Body of pancreas (tissue), 4 donors: ENCODE measurements around the gene SLC49A4. TPM values are rescaled to one million over a fixed set of nuclear protein-coding genes. Genes with fewer than 3 reads are reported as not detected.

Experiments used
- ATAC-seq: fragments of 150-250 bp; one replicate; pipeline ENCODE4 v1.9.1; 2016
- DNase-seq, 4 donors: peaks; one replicate each; pipeline ENCODE4 v3.0.0-alpha.2; 2019
- H3K27ac ChIP-seq, 4 donors: fragments of 200-600 bp; sonication (generic); 1 replicate in 3 of 4; 2 replicates in 1 of 4; pipeline versions ENCODE4 v1.5.1 to v1.6.1; 2016 to 2019; ENCODE audit warnings: mild to moderate bottlenecking in 1 of 4, mixed read lengths in 1 of 4, moderate library complexity in 1 of 4
- H3K27me3 ChIP-seq, 2 donors: fragments of 200-600 bp; sonication (generic); one replicate each; pipeline ENCODE4 v1.6.0; 2016; ENCODE audit warnings: mild to moderate bottlenecking in 1 of 2
- H3K36me3 ChIP-seq, 2 donors: fragments of 200-600 bp; sonication (generic); replicated peaks in 1 of 2; 2 replicates each; pipeline ENCODE4 v1.5.1; 2016; ENCODE audit warnings: low read depth in 2 of 2; ENCODE audit not compliant: insufficient read depth in 1 of 2
- H3K4me1 ChIP-seq: fragments of 200-600 bp; sonication (generic); one replicate; pipeline ENCODE4 v1.6.0; 2016
- H3K4me3 ChIP-seq, 2 donors: fragments of 200-600 bp; sonication (generic); 1 replicate in 1 of 2; 2 replicates in 1 of 2; pipeline ENCODE4 v1.5.1; 2016 to 2019
- H3K9me3 ChIP-seq, 3 donors: fragments of 200-600 bp; sonication (generic); 1 replicate in 2 of 3; 2 replicates in 1 of 3; pipeline ENCODE4 v1.5.1; 2016
- CTCF ChIP-seq, 7 experiments: fragments of 450-650 bp in 4 of 7; fragments of 200-600 bp in 3 of 7; sonication (generic) in 3 of 7; IDR thresholded peaks; one replicate each; pipeline ENCODE4 v1.5.1; 2016 to 2019; ENCODE audit warnings: antibody characterized with exemption in 7 of 7
- POLR2A ChIP-seq, 3 donors: fragments of 450-650 bp; IDR thresholded peaks; one replicate each; pipeline ENCODE4 v1.6.1; 2016; ENCODE audit warnings: antibody characterized with exemption in 3 of 3, mild to moderate bottlenecking in 2 of 3
- WGBS, 2 donors: methylation state at CpG; one replicate each; pipeline ENCODE4 v1.1.5; 2017; 5-methylcytosine and 5-hydroxymethylcytosine counted together
- intact Hi-C: fragments of 100-400 bp; cut with DNase I; formaldehyde crosslinking; loops from one replicate; pipeline ENCODE4 v1.15.1; 2023
- total RNA-seq, 2 donors: library from RNA; depleted of rRNA; stranded (reverse); fragments of >200 nt; gene quantifications; one replicate each; pipeline ENCODE4 v1.1.0, GENCODE V29; 2016

Gene SLC49A4
- total RNA-seq, 2 donors from 2014 or later, result 20.8 to 23.6 TPM

GRCh38 chr3:122773944-122774509 is 20.8 kb upstream of the SLC49A4 start:
- TF ChIP-seq POLR2A (IDR thresholded peaks at IDR 0.05) (no peak), CTCF (IDR thresholded peaks at IDR 0.05) (no peak)
- ATAC-seq (no peak), DNase-seq (no peak)
- Histone ChIP-seq H3K27me3 (no peaks in the 10 kb centered on the region), H3K4me1 (no peaks in the 10 kb centered on the region), H3K36me3 (no peaks in the 10 kb centered on the region), H3K4me3 (no peak overlapping the region), H3K9me3 (no peaks in the 10 kb centered on the region), H3K27ac (peak overlapping the region in 1 of 4 donors; percentile 34)
- intact Hi-C loops, result no loop called here
- WGBS, 2 donors, result 78 to 95% methylated on average over 3 of the region's 3 CpGs

DNA sequence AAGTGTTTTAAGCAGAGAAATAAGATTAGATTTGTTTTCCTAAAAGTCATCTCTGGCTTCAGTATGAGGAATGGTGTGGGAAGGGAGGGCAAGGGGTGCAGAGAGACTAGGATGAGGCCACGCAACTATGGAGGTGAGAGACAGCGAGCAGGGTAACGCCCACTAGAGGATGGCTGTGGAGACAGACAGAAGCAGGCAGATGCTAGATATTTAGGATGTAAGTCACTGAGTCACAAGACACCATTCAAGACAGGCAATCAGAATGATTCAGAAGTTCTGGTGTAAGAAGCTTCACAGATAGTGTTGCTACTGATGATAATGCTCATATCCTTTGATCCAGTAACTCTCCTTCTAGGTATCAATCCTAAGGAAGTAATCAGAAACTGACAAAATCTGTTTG is 20.3 kb upstream of the SLC49A4 start:
- TF ChIP-seq CTCF (IDR thresholded peaks at IDR 0.05), result no peak
- TF ChIP-seq POLR2A (IDR thresholded peaks at IDR 0.05), result no peak
- intact Hi-C loops, result no loop called here
- DNase-seq, result no peak
- 93 to 96% methylated on average over 3 of the region's 3 CpGs for WGBS, 2 donors
- ATAC-seq, result no peak
- Histone ChIP-seq H3K27me3 (no peaks in the 10 kb centered on the region), H3K9me3 (no peaks in the 10 kb centered on the region), H3K27ac (peak overlapping the region in 1 of 4 donors; percentile 34), H3K4me1 (no peaks in the 10 kb centered on the region), H3K4me3 (no peak overlapping the region), H3K36me3 (no peaks in the 10 kb centered on the region)

GRCh38 chr3:122776675-122777468 is 18.0 kb upstream of the SLC49A4 start:
- no peak for DNase-seq
- Histone ChIP-seq H3K27ac (no peak overlapping the region), H3K4me1 (no peaks in the 10 kb centered on the region), H3K9me3 (no peaks in the 10 kb centered on the region), H3K4me3 (no peak overlapping the region), H3K36me3 (no peaks in the 10 kb centered on the region), H3K27me3 (no peaks in the 10 kb centered on the region)
- intact Hi-C loops, result no loop called here
- TF ChIP-seq POLR2A (IDR thresholded peaks at IDR 0.05) (no peak), CTCF (IDR thresholded peaks at IDR 0.05) (no peak)
- no peak for ATAC-seq
- WGBS, 2 donors, result 64 to 84% methylated on average over 5 of the region's 5 CpGs

DNA sequence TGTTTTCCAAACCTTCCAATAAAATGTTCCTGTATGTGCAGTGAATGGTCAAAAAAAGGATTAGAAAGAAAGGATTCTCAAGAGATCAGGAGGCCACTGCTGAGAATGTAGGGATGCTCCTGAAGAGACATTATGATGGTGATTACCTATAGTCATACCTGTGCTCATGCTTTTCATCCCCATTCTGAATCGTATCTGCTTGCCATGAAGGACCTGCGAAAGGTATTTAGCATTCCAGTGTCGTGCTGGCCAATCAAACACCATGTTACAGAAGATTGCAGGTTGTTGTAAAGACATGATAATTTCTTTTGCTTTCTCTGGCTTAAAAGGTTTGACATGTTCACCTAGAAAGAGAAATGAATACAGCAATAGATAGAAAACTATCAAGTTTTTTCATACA is 17.3 kb upstream of the SLC49A4 start:
- Histone ChIP-seq H3K4me1 (no peaks in the 10 kb centered on the region), H3K9me3 (no peaks in the 10 kb centered on the region), H3K4me3 (no peak overlapping the region), H3K27me3 (no peaks in the 10 kb centered on the region), H3K36me3 (no peaks in the 10 kb centered on the region), H3K27ac (no peak overlapping the region)
- TF ChIP-seq POLR2A (IDR thresholded peaks at IDR 0.05), result no peak
- no peak for TF ChIP-seq CTCF (IDR thresholded peaks at IDR 0.05)
- intact Hi-C loops, result no loop called here
- DNase-seq (no peak), ATAC-seq (no peak)
- 86 to 89% methylated on average over 3 of the region's 3 CpGs for WGBS, 2 donors
